Measurements from ENCODE around the gene KRT9. TPM values are rescaled to one million over a fixed set of nuclear protein-coding genes. Genes with fewer than 3 reads are reported as not detected.

KRT9 gene
- polyA plus RNA-seq, 3 donors: not detected

- Mint-ChIP-seq H3K36me3 (no peaks in the 10 kb centered on the region), H3K4me1 (peaks cover 10% of the 10 kb centered on the region), H3K4me3 (no peak overlapping the region), H3K27me3 (ENCODE audit: low read depth in 3 of 3) (peaks cover 29 to 40% (median 31%) of the 10 kb centered on the region in 3 donors), H3K27ac (no peak overlapping the region), H3K9me3 (peaks cover 0 to 11% (median 2%) of the 10 kb centered on the region in 7 donors)
- WGBS (ENCODE audit: insufficient coverage): 98% methylated on average over 9 of the region's 12 CpGs
- peaks cover 8 to 28% of the 10 kb centered on the region in 2 donors for H3K27me3 ChIP-seq (ENCODE audit: control insufficient read depth in 2 of 2, insufficient read depth in 2 of 2, low read length in 2 of 2)
- no peak overlapping the region for H3K4me2 ChIP-seq (replicated peaks; ENCODE audit: extremely low read depth, low read length, poor library complexity, severe bottlenecking)
- H3K4me1 ChIP-seq (ENCODE audit: control insufficient read depth in 1 of 2, insufficient read depth in 2 of 2, low read length in 2 of 2): peaks cover 9 to 15% of the 10 kb centered on the region in 2 donors
- H3K9ac ChIP-seq (ENCODE audit: insufficient read depth, low read length, poor library complexity, severe bottlenecking): no peak overlapping the region
- TF ChIP-seq CTCF (IDR thresholded peaks at IDR 0.05): no peak
- H2AFZ ChIP-seq (ENCODE audit: insufficient read depth, low read depth, low read length, poor library complexity, severe bottlenecking): no peak overlapping the region
- H4K20me1 ChIP-seq (ENCODE audit: insufficient read depth, low read length): no peaks in the 10 kb centered on the region
- no peak overlapping the region for H3K27ac ChIP-seq (ENCODE audit: low read depth in 1 of 2, low read length in 2 of 2)
- no peaks in the 10 kb centered on the region for H3K79me2 ChIP-seq (ENCODE audit: insufficient read depth, low read length)
- peaks cover 0 to 11% of the 10 kb centered on the region in 2 donors for H3K9me3 ChIP-seq (replicated peaks in 1 of 2; ENCODE audit: control insufficient read depth in 1 of 2, insufficient read depth in 1 of 2, low read length in 2 of 2)
- no peak overlapping the region for H3K4me3 ChIP-seq (replicated peaks in 1 of 3; ENCODE audit: low read depth in 2 of 3, low read length in 3 of 3)
- no peak for DNase-seq
- intact Hi-C loops (cut with micrococcal nuclease): no loop called here
- no peaks in the 10 kb centered on the region for H3K36me3 ChIP-seq (replicated peaks in 1 of 2; ENCODE audit: control insufficient read depth in 1 of 2, insufficient read depth in 2 of 2, low read length in 2 of 2)
These were observed 49.3 kb downstream of the KRT9 start for GRCh38 chr17:41522301-41523224.

- H3K36me3 Mint-ChIP-seq: no peaks in the 10 kb centered on the region
- Histone ChIP-seq H3K36me3 (replicated peaks in 1 of 2; ENCODE audit: control insufficient read depth in 1 of 2, insufficient read depth in 2 of 2, low read length in 2 of 2) (no peaks in the 10 kb centered on the region), H3K27me3 (ENCODE audit: control insufficient read depth in 2 of 2, insufficient read depth in 2 of 2, low read length in 2 of 2) (peaks cover 2 to 20% of the 10 kb centered on the region in 2 donors), H3K9ac (ENCODE audit: insufficient read depth, low read length, poor library complexity, severe bottlenecking) (peak overlapping the region; percentile 21), H3K9me3 (replicated peaks in 1 of 2; ENCODE audit: control insufficient read depth in 1 of 2, insufficient read depth in 1 of 2, low read length in 2 of 2) (peaks cover 0 to 3% of the 10 kb centered on the region in 2 donors), H3K79me2 (ENCODE audit: insufficient read depth, low read length) (no peaks in the 10 kb centered on the region), H3K4me3 (replicated peaks in 1 of 3; ENCODE audit: low read depth in 2 of 3, low read length in 3 of 3) (no peak overlapping the region), H2AFZ (ENCODE audit: insufficient read depth, low read depth, low read length, poor library complexity, severe bottlenecking) (no peak overlapping the region), H3K27ac (ENCODE audit: low read depth in 1 of 2, low read length in 2 of 2) (no peak overlapping the region), H3K4me2 (replicated peaks; ENCODE audit: extremely low read depth, low read length, poor library complexity, severe bottlenecking) (no peak overlapping the region), H3K4me1 (ENCODE audit: control insufficient read depth in 1 of 2, insufficient read depth in 2 of 2, low read length in 2 of 2) (peaks cover 9 to 11% of the 10 kb centered on the region in 2 donors), H4K20me1 (ENCODE audit: insufficient read depth, low read length) (no peaks in the 10 kb centered on the region)
- H3K4me1 Mint-ChIP-seq: peaks cover 6% of the 10 kb centered on the region
- H3K27ac Mint-ChIP-seq: peak overlapping the region in 2 of 7 donors; percentile 20 to 35
- H3K4me3 Mint-ChIP-seq: no peak overlapping the region
- peaks cover 0 to 4% (median 0%) of the 10 kb centered on the region in 7 donors for H3K9me3 Mint-ChIP-seq
- peaks cover 20 to 32% (median 23%) of the 10 kb centered on the region in 3 donors for H3K27me3 Mint-ChIP-seq (ENCODE audit: low read depth in 3 of 3)
- DNase-seq: peak; percentile 45 to 74 (median 55)
- whole genome bisulfite sequencing (ENCODE audit: insufficient coverage): 70% methylated on average over 5 of the region's 6 CpGs
- TF ChIP-seq CTCF (IDR thresholded peaks at IDR 0.05): no peak
- intact Hi-C loops (cut with micrococcal nuclease): no loop called here
These were observed 50.1 kb downstream of the KRT9 start for GRCh38 chr17:41521574-41522261.

Measured in CD14-positive monocyte (primary cell).